Purkinje cell (primary cell): ENCODE measurements around the gene ANKRD11. TPM values are rescaled to one million over a fixed set of nuclear protein-coding genes. Genes with fewer than 3 reads are reported as not detected.

ENCODE experiments used
- polyA plus RNA-seq: library from polyadenylated mRNA; unstranded; fragments of >200 nt; fragmentation: Nextera tagmentation; gene quantifications from 2 replicates; pipeline ENCODE4 v1.2.1, GENCODE V29; 2014

The ANKRD11 gene
- polyA plus RNA-seq, result 15.4 and 16.0 TPM in 2 replicates

GRCh38 chr16:89490439-89491237 is at the start of gene ANKRD11:
Gene ANKRD11 (minus strand): TSS chr16:89490561. CDS start chr16:89317019, 173,542 bp downstream.

DNA sequence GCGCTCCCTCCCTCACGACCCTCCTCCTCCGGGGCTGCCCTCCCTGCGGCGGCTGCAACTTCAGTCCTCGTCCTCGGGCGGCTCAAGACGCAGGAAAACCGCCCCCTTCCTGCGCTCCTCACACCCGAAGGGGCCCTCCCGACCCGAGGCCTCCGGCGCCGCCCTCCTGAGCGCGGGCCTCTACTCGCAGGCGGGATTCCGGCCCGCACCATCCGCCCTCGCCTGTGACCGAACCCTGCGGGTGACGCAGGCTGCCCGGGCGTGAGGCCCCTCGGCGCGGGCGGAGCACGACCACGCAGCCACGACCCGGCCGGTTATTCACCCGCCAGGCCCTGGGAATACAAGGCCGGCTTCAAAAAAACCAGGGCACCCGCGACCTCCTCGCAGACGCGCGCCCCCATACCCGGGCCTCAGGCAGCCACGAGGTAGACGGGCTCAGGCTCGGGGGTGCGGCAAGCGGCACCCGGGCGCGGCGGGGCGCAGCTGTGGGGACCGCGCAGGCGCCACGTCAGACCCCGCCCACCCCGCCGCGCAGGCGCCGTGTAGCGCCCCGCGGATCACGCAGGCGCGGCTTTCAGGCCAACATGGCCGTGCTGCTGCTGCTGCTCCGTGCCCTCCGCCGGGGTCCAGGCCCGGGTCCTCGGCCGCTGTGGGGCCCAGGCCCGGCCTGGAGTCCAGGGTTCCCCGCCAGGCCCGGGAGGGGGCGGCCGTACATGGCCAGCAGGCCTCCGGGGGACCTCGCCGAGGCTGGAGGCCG is 17.7 kb upstream of the ANKRD11 start, which contains the start of gene SPG7:
SPG7 (plus strand) TSS at position 570 of the 757 bp plus-strand sequence; CDS start at position 585, 15 bp downstream.

Other genes starting within 250 kb of the ANKRD11 start
- gene SPG7, start 17.8 kb upstream of the ANKRD11 start, polyA plus RNA-seq, result 11.3 and 21.1 TPM in 2 replicates
- 137 and 156 TPM in 2 replicates for gene RPL13, start 70.1 kb upstream of the ANKRD11 start, polyA plus RNA-seq
- 0.71 TPM in 1 of 2 replicates, not detected in the other for gene CPNE7, start 85.2 kb upstream of the ANKRD11 start, polyA plus RNA-seq
- not detected in 2 replicates for gene DPEP1, start 123.1 kb upstream of the ANKRD11 start, polyA plus RNA-seq
- gene CHMP1A, start 167.1 kb upstream of the ANKRD11 start, polyA plus RNA-seq, result 2.6 and 4.8 TPM in 2 replicates
- gene SPATA33, start 167.3 kb upstream of the ANKRD11 start, polyA plus RNA-seq, result 2.5 and 5.0 TPM in 2 replicates
- gene CDK10, start 196.1 kb upstream of the ANKRD11 start, polyA plus RNA-seq, result 3.4 and 4.0 TPM in 2 replicates
- 0.73 and 1.2 TPM in 2 replicates for gene SPATA2L, start 211.1 kb upstream of the ANKRD11 start, polyA plus RNA-seq
- gene VPS9D1, start 230.3 kb upstream of the ANKRD11 start, polyA plus RNA-seq, result 1.3 and 1.6 TPM in 2 replicates
- 0.13 and 0.69 TPM in 2 replicates for gene ZNF276, start 231.0 kb upstream of the ANKRD11 start, polyA plus RNA-seq